Ovary (tissue), 9 donors: ENCODE measurements around the gene OIT3. TPM values are rescaled to one million over a fixed set of nuclear protein-coding genes. Genes with fewer than 3 reads are reported as not detected.

Experiments used
- DNase-seq, 5 donors: peaks; one replicate each; pipeline ENCODE4 v3.0.0-alpha.2; 2019 to 2020
- H3K27ac ChIP-seq, 2 donors: fragments of 200-600 bp; one replicate each; pipeline versions ENCODE4 v1.5.1 to v1.8.0; 2019 to 2022
- H3K27me3 ChIP-seq: fragments of 200-600 bp; one replicate; pipeline ENCODE4 v1.8.0; 2022
- H3K36me3 ChIP-seq: fragments of 200-600 bp; sonication (generic); one replicate; pipeline ENCODE4 v1.5.1; 2019
- H3K4me1 ChIP-seq: one replicate; pipeline ENCODE4 v1.8.1; 2013; ENCODE audit warnings: mild to moderate bottlenecking, moderate library complexity; ENCODE audit not compliant: insufficient read depth
- H3K4me3 ChIP-seq: fragments of 200-600 bp; sonication (generic); one replicate; pipeline ENCODE4 v1.5.1; 2017
- H3K9me3 ChIP-seq, 2 donors: fragments of 200-600 bp in 1 of 2; sonication (generic) in 1 of 2; one replicate each; pipeline versions ENCODE4 v1.5.1 to v1.8.1; 2013 to 2019; ENCODE audit warnings: mild to moderate bottlenecking in 1 of 2, moderate library complexity in 1 of 2
- EP300 ChIP-seq: sonication (generic); formaldehyde crosslinking; IDR thresholded peaks from one replicate; pipeline ENCODE4 v1.6.1; 2017; ENCODE audit warnings: antibody characterized with exemption
- POLR2A ChIP-seq: fragments of 450-650 bp; IDR thresholded peaks from one replicate; pipeline ENCODE4 v1.6.1; 2017; ENCODE audit warnings: antibody characterized with exemption, mild to moderate bottlenecking, moderate library complexity
- WGBS, 3 donors: extraction: QIAGEN DNeasy Blood & Tissue Kit in 1 of 3; methylation state at CpG; one replicate each; pipeline versions ENCODE4 v1.1.5 to v1.1.7; 2013 to 2017; 5-methylcytosine and 5-hydroxymethylcytosine counted together
- intact Hi-C, 4 donors: fragments of 100-400 bp; cut with DNase I; formaldehyde crosslinking; loops; one replicate each; pipeline versions ENCODE4 v1.11.0 to v1.15.1; 2022 to 2023
- polyA plus RNA-seq, 2 donors: library from polyadenylated mRNA; stranded (reverse); fragments of 200-250 nt in 1 of 2; fragments of 350-450 nt in 1 of 2; fragmentation: Illumina TruSeq in 1 of 2; extraction: RNeasy Lipid Tissue Mini Kit (QIAGEN cat#74804) in 1 of 2; gene quantifications; one replicate each; pipeline ENCODE4 v1.2.3, GENCODE V29; 2013 to 2014
- total RNA-seq, 7 donors: library from RNA; depleted of rRNA in 2 of 7; stranded (reverse); fragments of >200 nt in 2 of 7; fragmentation: NEBNext Ultra II Directional in 3 of 7; extraction: Animal tissue kit (Norgen Biotek cat#: 25700) in 3 of 7; gene quantifications; one replicate each; pipeline versions ENCODE4 v1.1.0 to v1.2.4, GENCODE V29; 2016 to 2023
- TF ChIP-seq, protein P1 (sequence below), 3 donors: fragments of 450-650 bp in 2 of 3; fragments of 200-600 bp in 1 of 3; IDR thresholded peaks; one replicate each; pipeline versions ENCODE4 v1.5.1 to v1.8.0; 2016 to 2022; ENCODE audit warnings: antibody characterized with exemption in 3 of 3, mild to moderate bottlenecking in 1 of 3
- donor health status: DM: no; HTN: no; CAD: no; lungs with moderate emphysema.
- donor health status: DM: no; HTN: no; CAD: no.
- donor health status: Bipolar disorder and iron deficiency.
- donor health status: DM: yes; HTN: yes; CAD: no.
- donor health status: DM: no; HTN: no; CAD: no.
- donor health status: DM: yes; HTN: yes; CAD: no.

Gene OIT3
- total and polyA plus RNA-seq, 9 donors, result 0.10 to 5.2 (median 0.28) TPM; not detected in 5

- H3K9me3 ChIP-seq, result no peaks in the 10 kb centered on the region
- intact Hi-C loops, result no loop called here
Measured at GRCh38 chr10:72948762-72949161, 55.2 kb downstream of the OIT3 start.

DNA sequence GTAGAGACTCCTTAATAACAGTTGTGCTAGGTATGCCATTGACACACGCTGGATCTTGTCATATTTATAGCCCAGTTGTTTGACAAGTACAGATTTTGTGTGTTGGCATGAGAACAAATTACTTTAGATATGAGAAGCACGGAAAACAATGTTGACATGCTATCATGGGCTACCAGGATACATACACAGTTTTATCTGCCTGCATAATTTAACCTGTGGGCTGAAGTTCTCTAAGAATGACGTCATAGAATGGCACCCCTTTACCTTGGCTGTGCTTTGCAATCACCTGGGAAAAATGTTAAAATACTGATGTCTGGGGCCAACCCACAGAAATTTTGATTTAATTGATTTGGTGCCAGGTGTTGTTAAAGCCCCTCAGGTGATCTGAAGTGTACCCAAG is 58.2 kb downstream of the OIT3 start:
- 46 to 65% (median 53%) methylated on average over 3 of the region's 3 CpGs for WGBS, 3 donors
- Histone ChIP-seq H3K4me3 (no peak overlapping the region), H3K36me3 (no peaks in the 10 kb centered on the region), H3K27ac (no peak overlapping the region), H3K9me3 (no peaks in the 10 kb centered on the region), H3K4me1 (no peaks in the 10 kb centered on the region), H3K27me3 (no peaks in the 10 kb centered on the region)
- TF ChIP-seq EP300, result no peak
- TF ChIP-seq, protein P1, sequence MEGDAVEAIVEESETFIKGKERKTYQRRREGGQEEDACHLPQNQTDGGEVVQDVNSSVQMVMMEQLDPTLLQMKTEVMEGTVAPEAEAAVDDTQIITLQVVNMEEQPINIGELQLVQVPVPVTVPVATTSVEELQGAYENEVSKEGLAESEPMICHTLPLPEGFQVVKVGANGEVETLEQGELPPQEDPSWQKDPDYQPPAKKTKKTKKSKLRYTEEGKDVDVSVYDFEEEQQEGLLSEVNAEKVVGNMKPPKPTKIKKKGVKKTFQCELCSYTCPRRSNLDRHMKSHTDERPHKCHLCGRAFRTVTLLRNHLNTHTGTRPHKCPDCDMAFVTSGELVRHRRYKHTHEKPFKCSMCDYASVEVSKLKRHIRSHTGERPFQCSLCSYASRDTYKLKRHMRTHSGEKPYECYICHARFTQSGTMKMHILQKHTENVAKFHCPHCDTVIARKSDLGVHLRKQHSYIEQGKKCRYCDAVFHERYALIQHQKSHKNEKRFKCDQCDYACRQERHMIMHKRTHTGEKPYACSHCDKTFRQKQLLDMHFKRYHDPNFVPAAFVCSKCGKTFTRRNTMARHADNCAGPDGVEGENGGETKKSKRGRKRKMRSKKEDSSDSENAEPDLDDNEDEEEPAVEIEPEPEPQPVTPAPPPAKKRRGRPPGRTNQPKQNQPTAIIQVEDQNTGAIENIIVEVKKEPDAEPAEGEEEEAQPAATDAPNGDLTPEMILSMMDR (IDR thresholded peaks at IDR 0.05), result no peak
- no peak for TF ChIP-seq POLR2A
- intact Hi-C loops, result no loop called here
- DNase-seq, result no peak

More at GRCh38 chr10:72948762-72949161, 55.2 kb downstream of the OIT3 start:
- TF ChIP-seq POLR2A (no peak), EP300 (no peak)
- DNase-seq, result no peak
- Histone ChIP-seq H3K4me3 (no peak overlapping the region), H3K4me1 (no peaks in the 10 kb centered on the region), H3K36me3 (no peaks in the 10 kb centered on the region), H3K27ac (no peak overlapping the region), H3K27me3 (no peaks in the 10 kb centered on the region)
- 37 to 56% (median 52%) methylated on average over 6 of the region's 6 CpGs for WGBS, 3 donors

- no peak overlapping the region for H3K4me3 ChIP-seq
- no peak for TF ChIP-seq EP300
- TF ChIP-seq, protein P1 (IDR thresholded peaks at IDR 0.05), result no peak
- no peak for TF ChIP-seq POLR2A
- WGBS, 3 donors, result 86 to 91% (median 87%) methylated on average over 6 of the region's 6 CpGs
- DNase-seq, result no peak
- H3K4me1 ChIP-seq, result no peaks in the 10 kb centered on the region
- no peaks in the 10 kb centered on the region for H3K36me3 ChIP-seq
- H3K27ac ChIP-seq, result no peak overlapping the region
- intact Hi-C loops, result no loop called here
- no peaks in the 10 kb centered on the region for H3K27me3 ChIP-seq
- no peaks in the 10 kb centered on the region for H3K9me3 ChIP-seq
Measured at GRCh38 chr10:72952189-72952588, 58.6 kb downstream of the OIT3 start.

DNA sequence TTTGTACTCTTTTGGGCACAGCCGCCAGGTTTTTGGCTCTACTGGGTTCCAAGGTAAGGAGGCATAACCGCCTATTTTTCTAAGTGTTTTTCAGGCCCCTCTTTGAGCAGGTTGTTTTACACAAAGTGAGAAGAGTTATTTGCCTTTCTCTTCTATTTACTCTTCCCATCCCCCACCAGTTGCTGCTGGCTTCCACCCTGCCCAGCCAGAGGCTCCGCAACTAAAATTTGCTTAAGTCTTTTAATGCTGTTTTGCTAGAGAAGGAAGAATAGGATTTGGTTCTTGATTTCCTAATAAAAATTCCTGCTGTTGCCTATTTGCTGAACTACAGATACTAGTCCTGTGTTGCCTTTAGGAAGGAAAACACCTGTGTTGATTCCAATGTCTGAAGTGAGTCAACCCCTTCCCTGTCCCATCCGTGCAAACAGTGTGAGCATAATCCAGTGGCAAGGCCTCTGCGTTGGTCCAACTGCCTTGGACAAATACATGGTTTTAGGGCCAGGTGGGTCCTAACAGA is 59.2 kb downstream of the OIT3 start:
- intact Hi-C loops, result no loop called here
- TF ChIP-seq, protein P1 (IDR thresholded peaks at IDR 0.05), result no peak
- TF ChIP-seq POLR2A (no peak), EP300 (no peak)
- H3K27ac ChIP-seq, result no peak overlapping the region

DNA sequence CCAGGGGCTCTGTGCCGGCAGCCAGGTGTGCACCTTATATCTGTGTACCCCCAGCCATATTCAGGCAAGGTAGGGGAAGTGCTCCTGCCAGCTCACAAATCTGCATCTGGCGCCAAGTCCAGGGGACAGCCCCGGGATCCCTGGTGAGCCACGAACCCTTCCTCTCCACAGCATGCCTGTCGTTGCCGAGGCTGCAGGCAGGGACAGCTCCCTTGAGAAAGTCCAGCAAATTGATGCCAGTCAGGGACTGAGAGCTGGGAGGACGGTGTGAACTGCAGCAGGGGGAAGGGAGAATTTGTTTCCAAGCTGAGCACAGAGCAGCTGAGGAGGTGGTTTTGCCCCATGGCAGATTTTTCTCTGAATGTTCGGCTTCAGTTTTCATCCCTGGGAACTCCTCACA is 60.1 kb downstream of the OIT3 start:
- intact Hi-C loops, result no loop called here
- DNase-seq, result no peak
- 57 to 62% (median 61%) methylated on average over 8 of the region's 8 CpGs for WGBS, 3 donors
- no peaks in the 10 kb centered on the region for H3K4me1 ChIP-seq
- H3K36me3 ChIP-seq, result no peaks in the 10 kb centered on the region
- H3K27ac ChIP-seq, result no peak overlapping the region
- no peaks in the 10 kb centered on the region for H3K27me3 ChIP-seq
- no peak for TF ChIP-seq POLR2A
- TF ChIP-seq, protein P1 (IDR thresholded peaks at IDR 0.05), result no peak
- TF ChIP-seq EP300, result no peak
- no peaks in the 10 kb centered on the region for H3K9me3 ChIP-seq
- H3K4me3 ChIP-seq, result no peak overlapping the region

More for the DNA sequence above, 59.2 kb downstream of the OIT3 start:
- no peak overlapping the region for H3K4me3 ChIP-seq
- 63 to 71% (median 70%) methylated on average over 5 of the region's 5 CpGs for WGBS, 3 donors
- H3K4me1 ChIP-seq, result no peaks in the 10 kb centered on the region
- no peaks in the 10 kb centered on the region for H3K36me3 ChIP-seq
- no peaks in the 10 kb centered on the region for H3K27me3 ChIP-seq
- H3K9me3 ChIP-seq, result no peaks in the 10 kb centered on the region
- DNase-seq, result no peak
